WTC11 (cell line): Measurements from ENCODE around the gene ZCCHC14. TPM values are rescaled to one million over a fixed set of nuclear protein-coding genes. Genes with fewer than 3 reads are reported as not detected.

Experiments used
- ATAC-seq: fragments of 200-7000 bp; cut with Tn5 transposase; 2 replicates; pipeline ENCODE4 v1.10.0; 2021; ENCODE audit warnings: mild to moderate bottlenecking, moderate library complexity
- CTCF ChIA-PET: fragments of 300-600 bp; sonication (Branson Sonifier 250); formaldehyde crosslinking; loops from one replicate; lab custom pipeline; 2021; ENCODE audit warnings: antibody characterized with exemption; lab: Charles Lee
- POLR2A ChIA-PET: fragments of 350-600 bp; sonication (Branson Sonifier 250); formaldehyde crosslinking; loops from one replicate; lab custom pipeline; 2021; ENCODE audit warnings: antibody characterized with exemption; lab: Charles Lee
- DNase-seq: peaks from one replicate; pipeline ENCODE4 v3.0.0; 2021; ENCODE audit warnings: low spot score
- H3K27ac Mint-ChIP-seq: 2 replicates; pipeline ENCODE4 v1.8.0; 2021; ENCODE audit warnings: mixed read lengths
- H3K27me3 Mint-ChIP-seq: 2 replicates; pipeline ENCODE4 v1.8.0; 2021; ENCODE audit warnings: low read depth, mild to moderate bottlenecking, moderate library complexity, mixed read lengths
- H3K36me3 Mint-ChIP-seq: 2 replicates; pipeline ENCODE4 v1.8.0; 2021; ENCODE audit warnings: mixed read lengths
- H3K4me1 Mint-ChIP-seq: 2 replicates; pipeline ENCODE4 v1.8.0; 2022; ENCODE audit warnings: mixed read lengths
- H3K4me3 Mint-ChIP-seq: 2 replicates; pipeline ENCODE4 v1.8.0; 2021; ENCODE audit warnings: mild to moderate bottlenecking, moderate library complexity, mixed read lengths
- H3K9me3 Mint-ChIP-seq: 2 replicates; pipeline ENCODE4 v1.8.0; 2021; ENCODE audit warnings: mixed read lengths
- E2F1 ChIP-seq: sonication (generic); formaldehyde crosslinking; IDR thresholded peaks from 2 replicates; pipeline ENCODE4 v1.8.0; 2022; ENCODE audit warnings: mild to moderate bottlenecking, missing genetic modification reagents
- E2F4 ChIP-seq: sonication (generic); formaldehyde crosslinking; IDR thresholded peaks from 2 replicates; pipeline ENCODE4 v1.8.1; 2022; ENCODE audit warnings: low read depth, mild to moderate bottlenecking, moderate library complexity, missing genetic modification reagents, borderline replicate concordance
- EMX1 ChIP-seq: fragments of 250-450 bp; sonication (Bioruptor Pico); IDR thresholded peaks from 2 replicates; pipeline ENCODE4 v1.8.0; 2021; ENCODE audit warnings: mild to moderate bottlenecking
- ETV6 ChIP-seq: sonication (generic); formaldehyde crosslinking; IDR thresholded peaks from 2 replicates; pipeline ENCODE4 v1.8.1; 2022; ENCODE audit warnings: mild to moderate bottlenecking, missing genetic modification reagents
- FOXJ3 ChIP-seq: sonication (generic); formaldehyde crosslinking; IDR thresholded peaks from 2 replicates; pipeline ENCODE4 v1.9.0; 2021; ENCODE audit warnings: missing genetic modification reagents, mild to moderate bottlenecking, borderline replicate concordance
- FOXP4 ChIP-seq: sonication (generic); formaldehyde crosslinking; IDR thresholded peaks from 2 replicates; pipeline ENCODE4 v1.8.0; 2022; ENCODE audit warnings: mild to moderate bottlenecking, missing genetic modification reagents
- GRHL2 ChIP-seq: fragments of 250-450 bp; sonication (Bioruptor Pico); IDR thresholded peaks from 2 replicates; pipeline ENCODE4 v1.8.0; 2022; ENCODE audit warnings: mild to moderate bottlenecking, moderate library complexity; ENCODE audit not compliant: insufficient replicate concordance, severe bottlenecking
- JUN ChIP-seq: sonication (generic); formaldehyde crosslinking; IDR thresholded peaks from 2 replicates; pipeline ENCODE4 v1.8.0; 2023; ENCODE audit warnings: mild to moderate bottlenecking, missing genetic modification reagents
- MXD4 ChIP-seq: fragments of 250-450 bp; sonication (Bioruptor Pico); IDR thresholded peaks from 2 replicates; pipeline ENCODE4 v1.8.0; 2021; ENCODE audit warnings: mild to moderate bottlenecking, moderate library complexity, borderline replicate concordance
- NR2C2 ChIP-seq: sonication (generic); formaldehyde crosslinking; IDR thresholded peaks from 2 replicates; pipeline ENCODE4 v1.8.0; 2022; ENCODE audit warnings: mild to moderate bottlenecking, missing genetic modification reagents
- NR3C1 ChIP-seq: sonication (generic); formaldehyde crosslinking; conservative IDR thresholded peaks from 2 replicates; pipeline ENCODE4 v1.8.1; 2023; ENCODE audit warnings: low read depth, mild to moderate bottlenecking, missing genetic modification reagents
- OVOL2 ChIP-seq: fragments of 250-450 bp; sonication (Bioruptor Pico); IDR thresholded peaks from 2 replicates; pipeline ENCODE4 v1.9.0; 2021; ENCODE audit warnings: mild to moderate bottlenecking, borderline replicate concordance
- TP53 ChIP-seq: sonication (generic); formaldehyde crosslinking; IDR thresholded peaks from 2 replicates; pipeline ENCODE4 v1.8.1; 2023; ENCODE audit warnings: mild to moderate bottlenecking, missing genetic modification reagents
- ZBTB21 ChIP-seq: sonication (generic); formaldehyde crosslinking; IDR thresholded peaks from 2 replicates; pipeline ENCODE4 v1.8.1; 2023; ENCODE audit warnings: mild to moderate bottlenecking, missing genetic modification reagents, borderline replicate concordance
- total RNA-seq: library from RNA; stranded (reverse); gene quantifications from 3 replicates; pipeline ENCODE4 v1.2.3, GENCODE V29; 2021
- TF ChIP-seq, protein P1 (sequence below): sonication (generic); formaldehyde crosslinking; IDR thresholded peaks from 2 replicates; pipeline ENCODE4 v1.8.1; 2023; ENCODE audit warnings: mild to moderate bottlenecking, missing genetic modification reagents, borderline replicate concordance
- TF ChIP-seq, protein P2 (sequence below): sonication (generic); formaldehyde crosslinking; IDR thresholded peaks from 2 replicates; pipeline ENCODE4 v1.8.0; 2022; ENCODE audit warnings: mild to moderate bottlenecking, missing genetic modification reagents
- TF ChIP-seq, protein P3 (sequence below): sonication (generic); formaldehyde crosslinking; IDR thresholded peaks from 2 replicates; pipeline ENCODE4 v1.8.0; 2023; ENCODE audit warnings: missing genetic modification reagents, mild to moderate bottlenecking, borderline replicate concordance
- TF ChIP-seq, protein P4 (sequence below): sonication (generic); formaldehyde crosslinking; IDR thresholded peaks from 2 replicates; pipeline ENCODE4 v1.8.0; 2022; ENCODE audit warnings: missing genetic modification reagents

ZCCHC14 gene
- total RNA-seq, 1 experiment from 2014 or later, result 33.8 TPM

- no peak for TF ChIP-seq NR3C1 (CRISPR knock-in tag)
- no peak for TF ChIP-seq FOXP4 (CRISPR knock-in tag)
- no peak for TF ChIP-seq GRHL2 (CRISPR knock-in tag)
- TF ChIP-seq NR2C2, result no peak
- no peak for TF ChIP-seq JUN
- no peak for TF ChIP-seq E2F4 (CRISPR knock-in tag)
- no peak for TF ChIP-seq FOXJ3
- no peak for TF ChIP-seq ZBTB21 (CRISPR knock-in tag)
- no peak for TF ChIP-seq MXD4 (CRISPR knock-in tag)
- TF ChIP-seq, protein P1, sequence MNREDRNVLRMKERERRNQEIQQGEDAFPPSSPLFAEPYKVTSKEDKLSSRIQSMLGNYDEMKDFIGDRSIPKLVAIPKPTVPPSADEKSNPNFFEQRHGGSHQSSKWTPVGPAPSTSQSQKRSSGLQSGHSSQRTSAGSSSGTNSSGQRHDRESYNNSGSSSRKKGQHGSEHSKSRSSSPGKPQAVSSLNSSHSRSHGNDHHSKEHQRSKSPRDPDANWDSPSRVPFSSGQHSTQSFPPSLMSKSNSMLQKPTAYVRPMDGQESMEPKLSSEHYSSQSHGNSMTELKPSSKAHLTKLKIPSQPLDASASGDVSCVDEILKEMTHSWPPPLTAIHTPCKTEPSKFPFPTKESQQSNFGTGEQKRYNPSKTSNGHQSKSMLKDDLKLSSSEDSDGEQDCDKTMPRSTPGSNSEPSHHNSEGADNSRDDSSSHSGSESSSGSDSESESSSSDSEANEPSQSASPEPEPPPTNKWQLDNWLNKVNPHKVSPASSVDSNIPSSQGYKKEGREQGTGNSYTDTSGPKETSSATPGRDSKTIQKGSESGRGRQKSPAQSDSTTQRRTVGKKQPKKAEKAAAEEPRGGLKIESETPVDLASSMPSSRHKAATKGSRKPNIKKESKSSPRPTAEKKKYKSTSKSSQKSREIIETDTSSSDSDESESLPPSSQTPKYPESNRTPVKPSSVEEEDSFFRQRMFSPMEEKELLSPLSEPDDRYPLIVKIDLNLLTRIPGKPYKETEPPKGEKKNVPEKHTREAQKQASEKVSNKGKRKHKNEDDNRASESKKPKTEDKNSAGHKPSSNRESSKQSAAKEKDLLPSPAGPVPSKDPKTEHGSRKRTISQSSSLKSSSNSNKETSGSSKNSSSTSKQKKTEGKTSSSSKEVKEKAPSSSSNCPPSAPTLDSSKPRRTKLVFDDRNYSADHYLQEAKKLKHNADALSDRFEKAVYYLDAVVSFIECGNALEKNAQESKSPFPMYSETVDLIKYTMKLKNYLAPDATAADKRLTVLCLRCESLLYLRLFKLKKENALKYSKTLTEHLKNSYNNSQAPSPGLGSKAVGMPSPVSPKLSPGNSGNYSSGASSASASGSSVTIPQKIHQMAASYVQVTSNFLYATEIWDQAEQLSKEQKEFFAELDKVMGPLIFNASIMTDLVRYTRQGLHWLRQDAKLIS (CRISPR knock-in tag), result no peak
- TF ChIP-seq ETV6 (CRISPR knock-in tag), result no peak
- no peak for TF ChIP-seq TP53 (CRISPR knock-in tag)
- Mint-ChIP-seq H3K27ac (no peak overlapping the region), H3K4me1 (peaks cover 29% of the 10 kb centered on the region), H3K9me3 (no peaks in the 10 kb centered on the region), H3K4me3 (no peak overlapping the region), H3K36me3 (no peaks in the 10 kb centered on the region), H3K27me3 (no peaks in the 10 kb centered on the region)
- no peak for ATAC-seq
- CTCF ChIA-PET, result no interaction called here
- POLR2A ChIA-PET, result no interaction called here
- DNase-seq, result no peak
Measured at GRCh38 chr16:87372305-87372704, 120.5 kb downstream of the ZCCHC14 start.

DNA sequence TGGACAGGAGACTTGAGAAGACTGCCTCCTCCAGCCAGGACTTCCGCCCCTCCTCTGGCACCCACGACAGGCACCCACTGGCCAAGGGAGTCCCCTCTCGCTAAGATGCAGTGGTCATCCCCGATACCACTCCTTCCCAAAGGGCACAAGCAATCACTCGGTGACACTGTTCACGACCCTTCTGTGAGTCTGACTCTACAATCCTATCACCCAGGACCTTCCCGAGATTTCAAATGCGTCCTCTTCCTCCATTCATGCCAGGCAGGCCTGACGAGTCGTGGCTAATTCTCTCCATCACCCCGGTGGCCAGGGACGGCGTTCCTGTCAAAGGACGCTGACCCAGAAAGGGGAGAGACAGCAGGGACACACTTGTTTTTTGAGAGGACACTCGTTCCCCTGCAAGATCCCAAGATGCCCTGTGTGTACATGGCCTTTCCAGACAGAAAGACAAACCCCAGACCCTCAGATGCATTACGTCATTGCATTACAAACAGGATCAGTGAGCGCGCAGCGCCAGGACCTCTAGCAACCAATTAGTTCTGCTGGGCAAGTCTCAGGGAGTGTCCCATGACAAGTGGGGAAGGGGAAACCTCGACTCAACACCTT, 121.5 kb downstream of the ZCCHC14 start:
- H3K27ac Mint-ChIP-seq, result peak overlapping the region; percentile 15
- H3K27me3 Mint-ChIP-seq, result no peaks in the 10 kb centered on the region
- DNase-seq (no peak), ATAC-seq (no peak)
- H3K4me3 Mint-ChIP-seq, result no peak overlapping the region
- CTCF ChIA-PET, result interaction anchor here (1.5 to 2.2 kb wide), 2 partner anchors 73 to 90 kb away, joined by 4 to 5 read pairs; no protein-coding TSS in a partner anchor
- peaks cover 29% of the 10 kb centered on the region for H3K4me1 Mint-ChIP-seq
- POLR2A ChIA-PET, result no interaction called here
- H3K36me3 Mint-ChIP-seq, result no peaks in the 10 kb centered on the region
- no peaks in the 10 kb centered on the region for H3K9me3 Mint-ChIP-seq
- TF ChIP-seq, protein P2, sequence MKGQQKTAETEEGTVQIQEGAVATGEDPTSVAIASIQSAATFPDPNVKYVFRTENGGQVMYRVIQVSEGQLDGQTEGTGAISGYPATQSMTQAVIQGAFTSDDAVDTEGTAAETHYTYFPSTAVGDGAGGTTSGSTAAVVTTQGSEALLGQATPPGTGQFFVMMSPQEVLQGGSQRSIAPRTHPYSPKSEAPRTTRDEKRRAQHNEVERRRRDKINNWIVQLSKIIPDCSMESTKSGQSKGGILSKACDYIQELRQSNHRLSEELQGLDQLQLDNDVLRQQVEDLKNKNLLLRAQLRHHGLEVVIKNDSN (CRISPR knock-in tag), result no peak
- TF ChIP-seq, protein P3, sequence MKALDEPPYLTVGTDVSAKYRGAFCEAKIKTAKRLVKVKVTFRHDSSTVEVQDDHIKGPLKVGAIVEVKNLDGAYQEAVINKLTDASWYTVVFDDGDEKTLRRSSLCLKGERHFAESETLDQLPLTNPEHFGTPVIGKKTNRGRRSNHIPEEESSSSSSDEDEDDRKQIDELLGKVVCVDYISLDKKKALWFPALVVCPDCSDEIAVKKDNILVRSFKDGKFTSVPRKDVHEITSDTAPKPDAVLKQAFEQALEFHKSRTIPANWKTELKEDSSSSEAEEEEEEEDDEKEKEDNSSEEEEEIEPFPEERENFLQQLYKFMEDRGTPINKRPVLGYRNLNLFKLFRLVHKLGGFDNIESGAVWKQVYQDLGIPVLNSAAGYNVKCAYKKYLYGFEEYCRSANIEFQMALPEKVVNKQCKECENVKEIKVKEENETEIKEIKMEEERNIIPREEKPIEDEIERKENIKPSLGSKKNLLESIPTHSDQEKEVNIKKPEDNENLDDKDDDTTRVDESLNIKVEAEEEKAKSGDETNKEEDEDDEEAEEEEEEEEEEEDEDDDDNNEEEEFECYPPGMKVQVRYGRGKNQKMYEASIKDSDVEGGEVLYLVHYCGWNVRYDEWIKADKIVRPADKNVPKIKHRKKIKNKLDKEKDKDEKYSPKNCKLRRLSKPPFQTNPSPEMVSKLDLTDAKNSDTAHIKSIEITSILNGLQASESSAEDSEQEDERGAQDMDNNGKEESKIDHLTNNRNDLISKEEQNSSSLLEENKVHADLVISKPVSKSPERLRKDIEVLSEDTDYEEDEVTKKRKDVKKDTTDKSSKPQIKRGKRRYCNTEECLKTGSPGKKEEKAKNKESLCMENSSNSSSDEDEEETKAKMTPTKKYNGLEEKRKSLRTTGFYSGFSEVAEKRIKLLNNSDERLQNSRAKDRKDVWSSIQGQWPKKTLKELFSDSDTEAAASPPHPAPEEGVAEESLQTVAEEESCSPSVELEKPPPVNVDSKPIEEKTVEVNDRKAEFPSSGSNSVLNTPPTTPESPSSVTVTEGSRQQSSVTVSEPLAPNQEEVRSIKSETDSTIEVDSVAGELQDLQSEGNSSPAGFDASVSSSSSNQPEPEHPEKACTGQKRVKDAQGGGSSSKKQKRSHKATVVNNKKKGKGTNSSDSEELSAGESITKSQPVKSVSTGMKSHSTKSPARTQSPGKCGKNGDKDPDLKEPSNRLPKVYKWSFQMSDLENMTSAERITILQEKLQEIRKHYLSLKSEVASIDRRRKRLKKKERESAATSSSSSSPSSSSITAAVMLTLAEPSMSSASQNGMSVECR (CRISPR knock-in tag), result no peak
- TF ChIP-seq E2F1 (no peak), OVOL2 (no peak), EMX1 (CRISPR knock-in tag) (no peak)
- TF ChIP-seq, protein P4, sequence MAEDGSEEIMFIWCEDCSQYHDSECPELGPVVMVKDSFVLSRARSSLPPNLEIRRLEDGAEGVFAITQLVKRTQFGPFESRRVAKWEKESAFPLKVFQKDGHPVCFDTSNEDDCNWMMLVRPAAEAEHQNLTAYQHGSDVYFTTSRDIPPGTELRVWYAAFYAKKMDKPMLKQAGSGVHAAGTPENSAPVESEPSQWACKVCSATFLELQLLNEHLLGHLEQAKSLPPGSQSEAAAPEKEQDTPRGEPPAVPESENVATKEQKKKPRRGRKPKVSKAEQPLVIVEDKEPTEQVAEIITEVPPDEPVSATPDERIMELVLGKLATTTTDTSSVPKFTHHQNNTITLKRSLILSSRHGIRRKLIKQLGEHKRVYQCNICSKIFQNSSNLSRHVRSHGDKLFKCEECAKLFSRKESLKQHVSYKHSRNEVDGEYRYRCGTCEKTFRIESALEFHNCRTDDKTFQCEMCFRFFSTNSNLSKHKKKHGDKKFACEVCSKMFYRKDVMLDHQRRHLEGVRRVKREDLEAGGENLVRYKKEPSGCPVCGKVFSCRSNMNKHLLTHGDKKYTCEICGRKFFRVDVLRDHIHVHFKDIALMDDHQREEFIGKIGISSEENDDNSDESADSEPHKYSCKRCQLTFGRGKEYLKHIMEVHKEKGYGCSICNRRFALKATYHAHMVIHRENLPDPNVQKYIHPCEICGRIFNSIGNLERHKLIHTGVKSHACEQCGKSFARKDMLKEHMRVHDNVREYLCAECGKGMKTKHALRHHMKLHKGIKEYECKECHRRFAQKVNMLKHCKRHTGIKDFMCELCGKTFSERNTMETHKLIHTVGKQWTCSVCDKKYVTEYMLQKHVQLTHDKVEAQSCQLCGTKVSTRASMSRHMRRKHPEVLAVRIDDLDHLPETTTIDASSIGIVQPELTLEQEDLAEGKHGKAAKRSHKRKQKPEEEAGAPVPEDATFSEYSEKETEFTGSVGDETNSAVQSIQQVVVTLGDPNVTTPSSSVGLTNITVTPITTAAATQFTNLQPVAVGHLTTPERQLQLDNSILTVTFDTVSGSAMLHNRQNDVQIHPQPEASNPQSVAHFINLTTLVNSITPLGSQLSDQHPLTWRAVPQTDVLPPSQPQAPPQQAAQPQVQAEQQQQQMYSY, result no peak
